ENCODE data around the gene BCAN. TPM values are rescaled to one million over a fixed set of nuclear protein-coding genes. Genes with fewer than 3 reads are reported as not detected.

Gene BCAN
- total and polyA plus RNA-seq, 12 donors, result 0.11 to 36.3 (median 5.6) TPM; not detected in 2

- no peak overlapping the region for H3K27ac ChIP-seq
- H3K4me1 ChIP-seq (replicated peaks in 1 of 2), result no peaks in the 10 kb centered on the region
- no peak for DNase-seq
- intact Hi-C loops (cut with DNase I), result loop anchor here in 1 of 2 donors (10.0 kb wide), 1 partner anchor 166 kb away; the partner anchor contains the start of gene NTRK1
- no peak overlapping the region for H3K4me3 ChIP-seq
- H3K27me3 ChIP-seq, result no peaks in the 10 kb centered on the region
- H3K9me3 ChIP-seq (replicated peaks in 1 of 3), result no peaks in the 10 kb centered on the region
- WGBS, 4 donors, result 12 to 40% (median 25%) methylated on average over 1 of the region's 1 CpG; no CpG with 5 or more reads in 1 of the 4 donors
- no peaks in the 10 kb centered on the region for H3K36me3 ChIP-seq (replicated peaks in 1 of 2)
- no peak for TF ChIP-seq POLR2A (IDR thresholded peaks at IDR 0.05)
- no peak for TF ChIP-seq CTCF (IDR thresholded peaks at IDR 0.05)
These were observed 57.1 kb downstream of the BCAN start for GRCh38 chr1:156698995-156699394.

- no peak overlapping the region for H3K27ac ChIP-seq
- TF ChIP-seq CTCF (IDR thresholded peaks at IDR 0.05), result no peak
- TF ChIP-seq POLR2A (IDR thresholded peaks at IDR 0.05), result no peak
- no peaks in the 10 kb centered on the region for H3K36me3 ChIP-seq (replicated peaks in 1 of 2)
- no peak overlapping the region for H3K4me3 ChIP-seq
- DNase-seq, result no peak
- H3K4me1 ChIP-seq (replicated peaks in 1 of 2), result peaks cover 13 to 14% of the 10 kb centered on the region in 2 donors
- intact Hi-C loops (cut with DNase I), result no loop called here
- WGBS, 4 donors, result 80 to 89% (median 86%) methylated on average over 6 to 8 of the region's 8 CpGs
- H3K9me3 ChIP-seq (replicated peaks in 1 of 3), result no peaks in the 10 kb centered on the region
- H3K27me3 ChIP-seq, result no peaks in the 10 kb centered on the region
These were observed 59.0 kb downstream of the BCAN start for GRCh38 chr1:156700736-156701531.

DNA sequence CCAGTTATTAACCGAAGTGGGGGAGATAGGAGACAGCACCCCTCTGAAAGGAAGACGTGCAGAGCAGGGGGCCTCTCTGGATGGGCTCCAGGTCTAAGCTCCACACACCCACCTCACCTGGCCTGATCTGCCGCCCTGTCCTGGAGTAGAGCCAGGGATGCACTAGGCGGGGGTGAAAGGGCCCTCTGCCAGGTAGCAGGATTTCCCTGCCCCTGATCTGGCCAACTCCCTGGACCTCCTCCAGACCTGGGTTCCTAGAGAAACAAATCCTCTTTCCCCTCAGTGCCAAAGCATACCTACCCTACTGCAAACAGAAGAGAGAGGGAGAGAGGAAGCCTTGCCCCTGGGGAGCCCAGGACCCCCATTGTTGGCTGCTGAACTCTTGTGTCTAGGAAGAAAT, 61.4 kb downstream of the BCAN start:
- peaks cover 23 to 26% of the 10 kb centered on the region in 2 donors for H3K4me1 ChIP-seq (replicated peaks in 1 of 2)
- 76 to 90% (median 83%) methylated on average over 2 to 4 of the region's 4 CpGs for WGBS, 4 donors
- intact Hi-C loops (cut with DNase I), result no loop called here

DNA sequence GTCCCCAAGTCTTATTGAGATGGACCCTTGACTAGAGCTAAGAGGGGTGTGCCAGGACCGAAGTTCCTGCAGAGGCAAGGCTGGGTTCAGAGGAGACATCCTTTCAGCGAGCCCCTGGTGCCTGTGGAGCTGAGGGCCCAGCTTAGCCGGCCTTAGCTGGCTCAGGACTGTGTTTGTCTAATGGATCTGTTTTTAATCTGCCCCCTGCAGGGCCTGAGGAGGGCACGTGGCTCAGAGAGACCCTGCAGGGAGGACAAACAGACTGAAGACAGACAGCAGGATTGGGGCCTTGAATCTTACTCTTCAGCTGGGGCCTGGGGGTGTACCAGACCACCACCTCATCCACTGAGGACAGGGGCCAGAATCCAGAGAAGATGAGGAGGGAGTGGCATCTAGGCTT, 61.8 kb downstream of the BCAN start:
- TF ChIP-seq CTCF (IDR thresholded peaks at IDR 0.05) (no peak), POLR2A (IDR thresholded peaks at IDR 0.05) (no peak)
- no peak overlapping the region for H3K4me3 ChIP-seq
- H3K9me3 ChIP-seq (replicated peaks in 1 of 3), result no peaks in the 10 kb centered on the region
- peaks cover 23 to 26% of the 10 kb centered on the region in 2 donors for H3K4me1 ChIP-seq (replicated peaks in 1 of 2)
- no peak for DNase-seq
- WGBS, 4 donors, result 52 to 80% (median 64%) methylated on average over 4 of the region's 4 CpGs; no CpG with 5 or more reads in 1 of the 4 donors
- no peak overlapping the region for H3K27ac ChIP-seq
- no peaks in the 10 kb centered on the region for H3K36me3 ChIP-seq (replicated peaks in 1 of 2)
- intact Hi-C loops (cut with DNase I), result no loop called here
- H3K27me3 ChIP-seq, result no peaks in the 10 kb centered on the region

More for the DNA sequence above, 61.4 kb downstream of the BCAN start:
- Histone ChIP-seq H3K27ac (no peak overlapping the region), H3K4me3 (no peak overlapping the region), H3K27me3 (no peaks in the 10 kb centered on the region), H3K9me3 (replicated peaks in 1 of 3) (no peaks in the 10 kb centered on the region), H3K36me3 (replicated peaks in 1 of 2) (no peaks in the 10 kb centered on the region)
- TF ChIP-seq CTCF (IDR thresholded peaks at IDR 0.05) (no peak), POLR2A (IDR thresholded peaks at IDR 0.05) (no peak)
- no peak for DNase-seq

Measured in adrenal gland (tissue), 12 donors.